Esophagus (tissue), 2 donors: Measurements from ENCODE around the gene GRID1. TPM values are rescaled to one million over a fixed set of nuclear protein-coding genes. Genes with fewer than 3 reads are reported as not detected.

ENCODE experiments used
- H3K27ac ChIP-seq, 2 donors: one replicate each; pipeline ENCODE4 v1.5.1; 2013; ENCODE audit warnings: low read depth in 2 of 2, mild to moderate bottlenecking in 2 of 2, inconsistent platforms in 1 of 2, low read length in 1 of 2, moderate library complexity in 1 of 2
- H3K27me3 ChIP-seq, 2 donors: one replicate each; pipeline ENCODE4 v1.6.1; 2013; ENCODE audit warnings: low read length in 2 of 2, control low read depth in 1 of 2, mild to moderate bottlenecking in 1 of 2; ENCODE audit not compliant: insufficient read depth in 2 of 2, control insufficient read depth in 1 of 2
- H3K36me3 ChIP-seq, 2 donors: one replicate each; pipeline ENCODE4 v1.6.1; 2013; ENCODE audit warnings: low read length in 1 of 2; ENCODE audit not compliant: control insufficient read depth in 2 of 2, insufficient read depth in 2 of 2
- H3K4me1 ChIP-seq, 2 donors: one replicate each; pipeline ENCODE4 v1.6.1; 2013; ENCODE audit warnings: low read length in 1 of 2; ENCODE audit not compliant: control insufficient read depth in 2 of 2, insufficient read depth in 2 of 2
- H3K4me3 ChIP-seq, 2 donors: one replicate each; pipeline ENCODE4 v1.5.1; 2013; ENCODE audit warnings: low read length in 2 of 2, mild to moderate bottlenecking in 2 of 2, low read depth in 1 of 2, moderate library complexity in 1 of 2
- H3K9me3 ChIP-seq, 2 donors: one replicate each; pipeline ENCODE4 v1.6.1; 2013; ENCODE audit warnings: mild to moderate bottlenecking in 2 of 2, low read depth in 1 of 2, low read length in 1 of 2, moderate library complexity in 1 of 2; ENCODE audit not compliant: control insufficient read depth in 2 of 2, insufficient read depth in 1 of 2
- WGBS, 2 donors: extraction: QIAGEN DNeasy Blood & Tissue Kit; methylation state at CpG; one replicate each; pipeline ENCODE4 v1.1.7; 2013; 5-methylcytosine and 5-hydroxymethylcytosine counted together
- polyA plus RNA-seq, 2 donors: library from polyadenylated mRNA; stranded (reverse); fragments of 200-250 nt; gene quantifications; one replicate each; pipeline ENCODE4 v1.2.3, GENCODE V29; 2013
- donor health status: healthy with polysubstance abuse.
- donor health status: Bipolar disorder and iron deficiency.

The GRID1 gene
- polyA plus RNA-seq, 2 donors, result 0.04 to 0.32 TPM

GRCh38 chr10:86260564-86260963, 106.0 kb downstream of the GRID1 start:
- Histone ChIP-seq H3K27me3 (no peaks in the 10 kb centered on the region), H3K4me3 (no peak overlapping the region), H3K9me3 (no peaks in the 10 kb centered on the region), H3K4me1 (peaks cover 0 to 2% of the 10 kb centered on the region in 2 donors), H3K27ac (no peak overlapping the region), H3K36me3 (no peaks in the 10 kb centered on the region)
- 59 to 64% methylated on average over 6 of the region's 6 CpGs for WGBS, 2 donors

DNA sequence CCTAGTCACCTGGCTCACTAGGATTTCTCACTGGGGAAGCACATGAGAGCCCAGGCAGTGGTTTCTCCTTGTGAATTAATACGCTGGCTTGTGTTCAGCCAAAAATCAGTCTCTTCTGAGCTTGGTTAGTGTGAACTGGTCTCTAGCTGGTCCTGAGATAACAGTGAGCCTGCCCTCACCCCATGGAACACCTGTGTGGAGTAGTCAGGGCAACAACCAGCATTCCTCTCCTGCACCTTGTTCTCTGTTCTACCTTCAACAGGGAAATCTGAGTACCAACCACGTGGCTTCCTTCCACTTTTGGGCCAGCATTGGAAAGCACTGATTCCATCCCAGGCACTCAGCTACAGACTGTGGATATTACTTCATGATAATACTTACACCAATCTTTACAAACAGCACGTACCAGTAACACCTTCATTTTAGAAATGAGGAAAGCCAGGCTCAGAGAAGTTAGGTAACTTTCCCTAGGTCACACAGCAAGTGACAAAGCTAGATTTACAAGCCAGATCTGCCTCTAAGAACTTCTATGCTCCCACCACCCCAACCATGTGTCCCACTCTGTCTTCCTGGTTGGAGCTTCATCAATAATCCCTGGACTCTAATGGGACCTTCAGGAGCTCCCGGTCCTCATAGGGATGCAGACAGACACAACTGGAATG, 106.6 kb downstream of the GRID1 start:
- 77 to 81% methylated on average over 4 of the region's 4 CpGs for WGBS, 2 donors
- peaks cover 0 to 2% of the 10 kb centered on the region in 2 donors for H3K4me1 ChIP-seq
- H3K9me3 ChIP-seq, result no peaks in the 10 kb centered on the region
- H3K36me3 ChIP-seq, result no peaks in the 10 kb centered on the region
- H3K27me3 ChIP-seq, result no peaks in the 10 kb centered on the region
- no peak overlapping the region for H3K27ac ChIP-seq
- no peak overlapping the region for H3K4me3 ChIP-seq

GRCh38 chr10:86258941-86259340, 107.7 kb downstream of the GRID1 start:
- H3K27me3 ChIP-seq, result no peaks in the 10 kb centered on the region
- no peaks in the 10 kb centered on the region for H3K9me3 ChIP-seq
- 33 to 37% methylated on average over 3 of the region's 3 CpGs for WGBS, 2 donors
- no peak overlapping the region for H3K4me3 ChIP-seq
- H3K27ac ChIP-seq, result no peak overlapping the region
- no peaks in the 10 kb centered on the region for H3K36me3 ChIP-seq
- peaks cover 0 to 4% of the 10 kb centered on the region in 2 donors for H3K4me1 ChIP-seq

DNA sequence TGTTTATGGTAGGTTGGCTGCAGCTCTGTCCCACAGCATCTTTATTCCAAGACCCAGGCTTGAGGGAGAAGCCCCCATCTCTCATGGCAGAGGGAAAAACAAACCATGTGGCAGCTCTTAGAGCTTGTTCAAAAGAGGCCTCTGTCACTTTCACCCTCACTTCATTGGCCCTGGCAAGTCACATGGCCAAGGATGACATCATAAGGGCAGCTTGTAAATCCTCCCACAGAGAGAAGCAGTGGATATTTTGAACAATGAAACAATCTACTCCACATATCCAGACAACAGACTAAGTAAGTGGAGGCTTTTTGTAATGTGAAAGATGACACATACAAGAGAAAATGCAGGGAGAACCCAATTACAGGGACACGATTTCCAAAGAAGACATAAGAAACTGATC, 108.1 kb downstream of the GRID1 start:
- Histone ChIP-seq H3K36me3 (no peaks in the 10 kb centered on the region), H3K4me1 (peaks cover 4% of the 10 kb centered on the region in 2 donors), H3K27ac (no peak overlapping the region), H3K9me3 (no peaks in the 10 kb centered on the region), H3K27me3 (no peaks in the 10 kb centered on the region), H3K4me3 (no peak overlapping the region)
- WGBS, 2 donors, result 34 to 59% methylated on average over 1 of the region's 1 CpG

GRCh38 chr10:86257683-86258082, 108.9 kb downstream of the GRID1 start:
- H3K4me1 ChIP-seq, result peaks cover 4 to 6% of the 10 kb centered on the region in 2 donors
- H3K9me3 ChIP-seq, result no peaks in the 10 kb centered on the region
- no peak overlapping the region for H3K27ac ChIP-seq
- H3K4me3 ChIP-seq, result no peak overlapping the region
- WGBS, 2 donors, result 88 to 91% methylated on average over 2 of the region's 2 CpGs
- no peaks in the 10 kb centered on the region for H3K36me3 ChIP-seq
- H3K27me3 ChIP-seq, result no peaks in the 10 kb centered on the region

- H3K27ac ChIP-seq, result no peak overlapping the region
- 74 to 86% methylated on average over 4 of the region's 4 CpGs for WGBS, 2 donors
These were observed 109.8 kb downstream of the GRID1 start for GRCh38 chr10:86256690-86257315.

DNA sequence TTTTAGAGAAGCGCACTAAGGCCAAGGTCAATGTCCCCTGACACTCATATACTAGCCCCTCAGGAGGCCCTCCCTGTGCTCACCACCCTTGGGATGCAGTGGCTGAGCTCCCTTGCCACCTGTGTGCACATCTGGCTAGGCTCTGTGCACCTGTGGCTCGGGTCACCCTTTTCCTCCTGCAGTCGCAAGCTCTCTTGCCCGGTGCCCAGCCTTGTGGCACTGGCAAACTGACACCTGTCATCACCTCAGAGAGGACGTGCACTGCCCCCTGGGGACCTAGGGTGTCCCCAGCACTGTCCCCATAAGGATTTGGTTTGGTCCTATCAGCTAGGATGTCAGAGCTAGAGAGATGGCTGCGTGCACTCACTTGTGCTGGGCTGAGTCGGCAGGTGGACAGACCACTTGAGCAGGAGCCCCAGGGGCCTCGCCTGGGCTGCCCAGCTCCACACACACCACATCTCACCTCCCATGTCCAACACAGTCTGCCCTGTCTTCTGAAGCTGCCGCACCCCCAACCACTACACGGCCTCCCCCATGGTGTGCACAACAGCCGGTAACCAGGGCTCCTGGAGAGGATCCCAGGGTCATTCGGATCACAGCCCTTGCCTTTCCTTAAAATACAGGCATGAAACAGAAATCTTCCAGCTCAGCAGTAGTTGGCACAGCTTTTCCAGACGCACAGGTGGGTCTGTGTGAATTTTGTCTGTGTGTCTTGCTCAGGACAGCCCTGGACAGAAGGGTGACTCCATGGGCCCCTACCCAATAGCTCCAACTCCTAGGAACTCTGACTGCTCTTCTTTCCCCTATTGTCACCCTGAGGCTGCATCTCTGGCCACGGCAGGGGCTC, 111.0 kb downstream of the GRID1 start:
- WGBS, 2 donors, result 78 to 80% methylated on average over 14 of the region's 14 CpGs
- no peak overlapping the region for H3K4me3 ChIP-seq
- H3K27me3 ChIP-seq, result no peaks in the 10 kb centered on the region
- H3K9me3 ChIP-seq, result no peaks in the 10 kb centered on the region
- no peak overlapping the region for H3K27ac ChIP-seq
- H3K4me1 ChIP-seq, result peaks cover 2 to 6% of the 10 kb centered on the region in 2 donors
- H3K36me3 ChIP-seq, result no peaks in the 10 kb centered on the region

More at GRCh38 chr10:86256690-86257315, 109.8 kb downstream of the GRID1 start:
- H3K9me3 ChIP-seq, result no peaks in the 10 kb centered on the region
- no peaks in the 10 kb centered on the region for H3K27me3 ChIP-seq
- peaks cover 2 to 6% of the 10 kb centered on the region in 2 donors for H3K4me1 ChIP-seq
- H3K4me3 ChIP-seq, result no peak overlapping the region
- no peaks in the 10 kb centered on the region for H3K36me3 ChIP-seq

- Histone ChIP-seq H3K27ac (no peak overlapping the region), H3K9me3 (peaks cover 0 to 3% of the 10 kb centered on the region in 2 donors), H3K4me1 (peaks cover 2 to 6% of the 10 kb centered on the region in 2 donors), H3K27me3 (no peaks in the 10 kb centered on the region), H3K4me3 (no peak overlapping the region), H3K36me3 (no peaks in the 10 kb centered on the region)
- WGBS, 2 donors, result 48 to 56% methylated on average over 6 of the region's 6 CpGs
These were observed 111.9 kb downstream of the GRID1 start for GRCh38 chr10:86254526-86255174.

DNA sequence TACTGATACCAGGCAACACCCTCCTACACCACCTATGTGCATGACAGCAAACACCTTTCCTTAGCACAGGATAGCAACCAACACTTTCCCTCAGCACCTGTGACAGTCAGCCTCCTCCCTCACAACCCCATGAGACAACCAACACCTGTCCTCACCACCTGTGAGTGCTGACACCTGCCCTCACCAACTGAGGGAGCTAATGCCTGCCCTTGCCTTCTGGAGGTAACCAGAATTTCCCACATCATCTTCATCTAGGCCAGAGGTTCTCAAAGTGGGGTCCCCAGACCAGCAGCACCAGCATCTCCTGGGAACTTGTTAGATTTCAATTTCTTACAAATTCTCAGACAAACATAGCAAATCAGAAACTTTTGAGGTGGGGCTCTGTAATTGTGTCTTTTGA, 112.5 kb downstream of the GRID1 start:
- peaks cover 0 to 3% of the 10 kb centered on the region in 2 donors for H3K9me3 ChIP-seq
- H3K27me3 ChIP-seq, result no peaks in the 10 kb centered on the region
- no peaks in the 10 kb centered on the region for H3K36me3 ChIP-seq
- H3K27ac ChIP-seq, result no peak overlapping the region
- H3K4me3 ChIP-seq, result no peak overlapping the region
- H3K4me1 ChIP-seq, result peaks cover 2 to 6% of the 10 kb centered on the region in 2 donors
